Measurements from ENCODE around the gene ZNF607.
A peak's percentile ranks its signal among the peaks of the same experiment; 100 is the strongest.

Gene ZNF607

GRCh38 chr19:37654118-37654517, 65.4 kb downstream of the ZNF607 start:
- no peak for DNase-seq (ENCODE audit: low read depth)
- no peak for TF ChIP-seq CTCF (IDR thresholded peaks at IDR 0.05; ENCODE audit: control insufficient read depth, insufficient read depth, low read depth, low read length, missing control alignments)
- H3K4me3 ChIP-seq (ENCODE audit: control insufficient read depth, low read depth, low read length): peak overlapping the region; percentile 67

All from AG09309 (cell line).